Activated CD4-positive, alpha-beta T cell treated with anti-CD3 and anti-CD28 coated beads, Interleukin-2, amount 10 ng/mL, durations not matched to agents 7 days and 5 days (primary cell): ENCODE results near the gene MTERF4. TPM values are rescaled to one million over a fixed set of nuclear protein-coding genes. Genes with fewer than 3 reads are reported as not detected.

Experiments used
- CTCF ChIA-PET: fragments of 350-600 bp; sonication (Branson Sonifier 250); formaldehyde crosslinking; loops from one replicate; lab custom pipeline; 2021; ENCODE audit warnings: antibody characterized with exemption; lab: Charles Lee
- POLR2A ChIA-PET: fragments of 350-600 bp; sonication (Branson Sonifier 250); formaldehyde crosslinking; loops from one replicate; lab custom pipeline; 2021; ENCODE audit warnings: antibody characterized with exemption; lab: Charles Lee
- DNase-seq: peaks from one replicate; pipeline ENCODE4 v3.0.0-alpha.2; 2020
- H3K27ac Mint-ChIP-seq: one replicate; pipeline ENCODE4 v1.8.0; 2021; ENCODE audit warnings: mild to moderate bottlenecking, moderate library complexity, mixed read lengths
- H3K27me3 Mint-ChIP-seq: one replicate; pipeline ENCODE4 v1.8.0; 2021; ENCODE audit warnings: mixed read lengths
- H3K36me3 Mint-ChIP-seq: one replicate; pipeline ENCODE4 v1.8.0; 2021; ENCODE audit warnings: low read depth, mixed read lengths
- H3K4me1 Mint-ChIP-seq: one replicate; pipeline ENCODE4 v1.8.0; 2021; ENCODE audit warnings: mixed read lengths
- H3K4me3 Mint-ChIP-seq: one replicate; pipeline ENCODE4 v1.8.0; 2021; ENCODE audit warnings: mild to moderate bottlenecking, moderate library complexity, mixed read lengths
- H3K9me3 Mint-ChIP-seq: one replicate; pipeline ENCODE4 v1.8.0; 2021; ENCODE audit warnings: mixed read lengths
- total RNA-seq, 2 experiments: library from RNA; stranded (reverse); gene quantifications; one replicate each; pipeline ENCODE4 v1.2.3, GENCODE V29; 2021

The MTERF4 gene
- total RNA-seq, 2 experiments from 2014 or later: 38.0 to 41.0 TPM

DNA sequence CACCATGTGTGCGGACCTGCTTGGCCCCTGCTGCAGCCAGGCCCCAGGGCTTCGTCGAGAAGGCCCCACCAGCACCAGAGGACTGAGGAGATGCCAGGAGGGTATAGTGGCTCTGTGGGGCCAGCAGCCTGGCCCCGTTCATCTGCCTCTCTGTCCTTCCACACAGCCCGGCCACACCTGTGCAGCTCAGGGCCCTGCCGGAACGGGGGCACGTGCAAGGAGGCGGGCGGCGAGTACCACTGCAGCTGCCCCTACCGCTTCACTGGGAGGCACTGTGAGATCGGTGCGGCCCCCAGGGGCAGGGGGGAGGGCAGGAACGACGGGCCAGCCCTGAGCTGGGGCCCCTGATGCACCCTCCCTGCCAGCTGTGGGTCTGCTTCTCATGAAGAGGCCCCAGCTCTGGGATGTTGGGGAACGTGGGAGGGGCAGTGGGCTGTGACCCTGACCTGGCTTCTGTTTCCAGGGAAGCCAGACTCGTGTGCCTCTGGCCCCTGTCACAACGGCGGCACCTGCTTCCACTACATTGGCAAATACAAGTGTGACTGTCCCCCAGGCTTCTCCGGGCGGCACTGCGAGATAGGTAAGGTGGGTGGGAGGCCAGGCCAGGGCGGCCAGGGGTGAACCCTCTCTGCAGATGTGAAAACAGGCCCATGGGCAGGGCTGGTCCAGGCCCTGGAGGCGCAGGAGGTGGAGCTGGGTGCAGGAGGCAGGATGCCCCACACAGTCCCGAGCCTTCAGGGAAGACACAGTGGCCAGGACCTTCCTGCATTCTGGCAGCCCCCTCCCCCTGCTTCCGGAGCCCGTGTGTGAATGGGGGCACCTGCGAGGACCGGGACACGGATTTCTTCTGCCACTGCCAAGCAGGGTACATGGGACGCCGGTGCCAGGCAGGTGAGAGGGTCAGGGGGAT lies 50.3 kb downstream of the MTERF4 start:
- Mint-ChIP-seq H3K36me3 (no peaks in the 10 kb centered on the region), H3K4me3 (no peak overlapping the region), H3K4me1 (no peaks in the 10 kb centered on the region), H3K27ac (no peak overlapping the region), H3K9me3 (no peaks in the 10 kb centered on the region), H3K27me3 (peaks cover 2% of the 10 kb centered on the region)
- no peak for DNase-seq
- CTCF ChIA-PET: no interaction called here
- POLR2A ChIA-PET: no interaction called here

DNA sequence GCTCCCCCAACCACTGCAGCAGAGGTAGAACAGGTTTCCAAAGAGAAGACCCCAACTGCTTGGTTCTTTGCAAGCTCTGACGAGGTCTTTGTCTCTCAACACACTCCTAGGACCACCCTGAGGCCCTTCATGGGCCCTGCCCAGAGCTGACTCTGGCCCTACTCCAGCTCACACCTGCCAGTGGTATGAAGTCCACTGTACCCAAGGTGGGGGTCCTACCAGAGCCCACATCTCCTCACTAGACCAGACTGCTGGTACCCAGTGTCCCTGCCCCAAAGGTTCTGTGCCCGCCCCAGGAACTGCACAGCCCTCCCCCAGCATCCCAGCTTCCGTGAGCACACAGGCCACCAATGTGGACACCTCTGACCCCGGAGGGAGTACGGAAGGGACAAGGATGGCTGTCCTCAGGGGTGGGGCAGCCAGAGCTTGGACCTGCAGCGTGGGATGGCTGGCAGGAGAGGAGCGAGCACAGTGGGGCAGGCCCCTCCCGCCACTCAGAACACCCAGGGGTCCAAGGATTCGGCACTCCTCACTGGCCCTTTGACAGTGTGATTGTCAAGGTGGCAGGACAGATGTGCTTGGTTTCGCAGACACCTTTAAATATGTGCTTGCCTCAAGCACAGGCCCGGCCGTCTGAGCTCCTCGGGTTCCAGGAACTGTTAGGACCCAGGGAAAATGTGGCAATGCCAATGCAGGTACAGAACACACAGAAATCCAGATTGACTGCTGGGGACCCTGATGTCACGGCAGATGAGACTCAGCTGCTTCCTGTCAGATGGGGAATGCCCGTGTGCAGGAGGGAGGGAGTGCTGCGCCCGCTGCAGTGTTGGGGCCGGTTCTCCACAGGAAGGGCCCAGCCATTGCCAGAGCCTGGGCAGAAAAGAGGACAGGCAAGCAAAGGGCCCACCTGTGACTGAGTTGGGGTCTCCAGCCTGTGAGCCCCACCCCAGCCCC lies 51.2 kb downstream of the MTERF4 start:
- H3K9me3 Mint-ChIP-seq: no peaks in the 10 kb centered on the region
- ChIA-PET POLR2A (no interaction called here), CTCF (no interaction called here)
- H3K27me3 Mint-ChIP-seq: peaks cover 4% of the 10 kb centered on the region
- H3K36me3 Mint-ChIP-seq: no peaks in the 10 kb centered on the region
- no peaks in the 10 kb centered on the region for H3K4me1 Mint-ChIP-seq
- DNase-seq: no peak
- H3K27ac Mint-ChIP-seq: no peak overlapping the region
- H3K4me3 Mint-ChIP-seq: no peak overlapping the region

DNA sequence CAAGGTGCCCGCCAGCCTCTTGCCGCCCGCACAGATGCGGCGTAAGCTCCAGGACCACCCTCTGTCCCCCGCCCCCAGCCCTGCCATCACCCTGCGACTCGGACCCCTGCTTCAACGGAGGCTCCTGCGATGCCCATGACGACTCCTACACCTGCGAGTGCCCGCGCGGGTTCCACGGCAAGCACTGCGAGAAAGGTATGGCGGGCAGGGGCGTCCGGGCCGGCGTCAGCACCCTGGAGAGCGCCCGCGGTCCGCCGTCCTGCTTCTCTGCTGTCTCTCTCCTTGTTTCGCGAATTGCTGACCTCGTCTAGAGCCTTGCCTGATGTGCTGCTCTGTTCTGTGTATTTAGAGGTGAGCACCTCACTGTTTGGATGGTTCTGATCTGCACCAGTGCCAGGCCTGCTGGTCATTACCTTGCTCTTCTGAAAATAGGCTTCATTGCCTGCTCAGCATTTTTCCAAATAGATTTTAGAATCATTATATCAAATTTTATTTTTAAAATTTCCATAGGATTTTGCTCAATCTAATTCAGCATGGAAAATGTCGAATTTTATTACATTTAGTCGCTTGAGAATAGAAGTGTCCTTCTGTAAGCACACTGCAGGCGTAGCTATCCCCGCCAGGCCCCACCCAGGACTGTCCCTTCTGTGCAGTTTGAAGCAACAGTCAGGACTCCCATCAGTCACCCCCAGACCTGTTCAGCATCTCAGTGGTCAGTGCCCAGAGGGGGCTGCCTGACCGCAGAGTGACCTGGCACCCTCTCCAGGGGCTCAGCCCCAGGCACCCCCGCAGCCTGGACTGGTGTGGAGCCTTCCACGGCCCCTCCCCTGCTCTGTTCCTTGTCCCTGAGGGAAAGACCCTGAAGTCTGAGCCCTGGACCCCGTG lies 52.1 kb downstream of the MTERF4 start:
- Mint-ChIP-seq H3K27ac (no peak overlapping the region), H3K36me3 (no peaks in the 10 kb centered on the region), H3K9me3 (no peaks in the 10 kb centered on the region), H3K4me3 (no peak overlapping the region), H3K4me1 (no peaks in the 10 kb centered on the region), H3K27me3 (peaks cover 9% of the 10 kb centered on the region)
- no peak for DNase-seq
- ChIA-PET POLR2A (no interaction called here), CTCF (no interaction called here)

DNA sequence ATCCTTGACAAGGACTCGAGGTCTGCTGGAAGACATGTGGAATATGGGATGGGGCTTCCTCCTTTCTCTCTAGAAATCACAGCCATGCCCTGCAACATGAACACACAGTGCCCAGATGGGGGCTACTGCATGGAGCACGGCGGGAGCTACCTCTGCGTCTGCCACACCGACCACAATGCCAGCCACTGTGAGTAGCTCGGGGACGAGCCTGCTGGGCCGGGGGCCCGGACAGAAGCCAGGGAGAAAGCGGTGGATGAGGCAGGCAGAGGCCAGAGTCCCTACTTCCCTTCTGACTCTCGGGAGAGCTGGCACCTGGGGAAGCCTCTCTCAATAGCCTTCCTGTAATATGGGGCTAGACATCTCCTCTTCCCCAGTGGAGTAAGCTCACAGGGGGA lies 53.1 kb downstream of the MTERF4 start:
- no peaks in the 10 kb centered on the region for H3K36me3 Mint-ChIP-seq
- H3K27ac Mint-ChIP-seq: no peak overlapping the region
- no peaks in the 10 kb centered on the region for H3K9me3 Mint-ChIP-seq
- ChIA-PET CTCF (no interaction called here), POLR2A (no interaction called here)
- no peaks in the 10 kb centered on the region for H3K4me1 Mint-ChIP-seq
- DNase-seq: no peak
- peaks cover 10% of the 10 kb centered on the region for H3K27me3 Mint-ChIP-seq
- no peak overlapping the region for H3K4me3 Mint-ChIP-seq

DNA sequence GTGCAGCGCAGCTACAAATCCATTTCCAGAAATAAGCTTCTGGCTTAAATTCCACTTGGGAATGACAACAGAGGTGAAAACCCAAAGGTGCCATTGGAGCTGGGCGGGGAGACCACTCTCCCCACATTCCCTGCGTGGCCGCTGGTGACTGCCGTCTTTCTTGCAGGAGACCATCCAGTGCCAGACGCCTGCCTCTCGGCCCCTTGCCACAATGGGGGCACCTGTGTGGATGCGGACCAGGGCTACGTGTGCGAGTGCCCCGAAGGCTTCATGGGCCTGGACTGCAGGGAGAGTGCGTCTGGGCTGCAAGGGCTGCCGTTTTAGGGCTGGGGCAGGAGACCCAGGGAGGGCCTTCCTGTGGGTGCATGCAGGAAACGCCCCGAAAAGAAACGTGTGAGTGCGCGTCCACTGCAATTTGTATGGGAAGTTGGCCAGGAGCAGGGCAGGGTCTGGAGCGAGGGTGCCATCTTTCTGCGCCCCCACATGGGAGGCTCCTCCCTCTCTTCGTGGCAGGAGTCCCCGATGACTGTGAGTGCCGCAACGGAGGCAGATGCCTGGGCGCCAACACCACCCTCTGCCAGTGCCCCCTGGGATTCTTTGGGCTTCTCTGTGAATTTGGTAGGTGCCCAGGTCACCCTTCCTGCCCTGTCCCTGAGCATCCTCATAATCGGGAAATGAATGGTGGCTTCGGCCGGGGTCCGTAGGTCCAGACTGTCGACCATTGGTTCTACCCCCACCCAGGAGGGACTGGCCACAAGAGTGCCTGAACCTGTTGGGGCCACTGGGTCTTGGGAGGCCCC lies 53.7 kb downstream of the MTERF4 start:
- H3K27ac Mint-ChIP-seq: no peak overlapping the region
- ChIA-PET POLR2A (no interaction called here), CTCF (no interaction called here)
- no peaks in the 10 kb centered on the region for H3K9me3 Mint-ChIP-seq
- peaks cover 10% of the 10 kb centered on the region for H3K27me3 Mint-ChIP-seq
- no peaks in the 10 kb centered on the region for H3K36me3 Mint-ChIP-seq
- DNase-seq: no peak
- no peaks in the 10 kb centered on the region for H3K4me1 Mint-ChIP-seq
- H3K4me3 Mint-ChIP-seq: no peak overlapping the region

DNA sequence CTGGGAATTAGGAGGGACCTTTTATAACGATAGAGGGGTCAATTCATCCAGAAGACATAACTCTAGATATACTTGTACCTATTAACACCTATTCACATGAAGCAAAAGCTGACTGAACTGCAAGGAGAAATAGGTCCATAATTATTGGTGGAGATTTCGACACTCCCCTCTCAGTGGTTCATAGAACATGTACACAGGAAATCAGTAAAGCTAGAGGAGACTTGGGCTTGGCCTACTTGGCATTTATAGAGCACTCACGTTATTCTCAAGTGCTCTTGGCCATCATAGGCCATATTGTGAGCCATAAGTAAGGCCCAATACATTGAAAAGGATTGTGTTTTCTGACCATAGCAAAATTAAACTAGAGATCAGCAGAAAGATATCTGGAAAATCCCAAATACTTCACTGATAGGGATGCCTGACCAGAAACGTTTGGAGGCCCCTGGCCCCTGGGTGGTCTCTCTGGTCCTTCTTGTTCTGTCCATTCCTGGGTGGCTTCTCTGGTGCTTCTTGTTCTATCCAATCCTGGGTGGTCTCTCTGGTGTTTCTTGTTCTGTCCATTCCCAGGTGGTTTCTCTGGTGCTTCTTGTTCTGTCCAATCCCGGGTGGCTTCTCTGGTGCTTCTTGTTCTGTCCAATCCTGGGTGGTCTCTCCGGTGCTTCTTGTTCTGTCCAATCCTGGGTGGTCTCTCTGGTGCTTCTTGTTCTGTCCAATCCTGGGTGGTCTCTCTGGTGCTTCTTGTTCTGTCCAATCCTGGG lies 54.7 kb downstream of the MTERF4 start:
- H3K4me1 Mint-ChIP-seq: no peaks in the 10 kb centered on the region
- POLR2A ChIA-PET: no interaction called here
- no peaks in the 10 kb centered on the region for H3K9me3 Mint-ChIP-seq
- DNase-seq: no peak
- no peaks in the 10 kb centered on the region for H3K36me3 Mint-ChIP-seq
- H3K27me3 Mint-ChIP-seq: peaks cover 17% of the 10 kb centered on the region
- CTCF ChIA-PET: no interaction called here
- no peak overlapping the region for H3K27ac Mint-ChIP-seq
- H3K4me3 Mint-ChIP-seq: no peak overlapping the region

Other genes starting within 250 kb of the MTERF4 start
- not detected for gene AGXT, start 233.5 kb downstream of the MTERF4 start, total RNA-seq
- not detected for gene MAB21L4, start 206.1 kb downstream of the MTERF4 start, total RNA-seq
- gene CROCC2, start 196.0 kb downstream of the MTERF4 start, total RNA-seq: not detected
- 1 to 10 TPM; 6.1 to 8.6 TPM for gene SNED1, start 103.7 kb downstream of the MTERF4 start, total RNA-seq
- 10 to 100 TPM; 55.5 to 62.0 TPM for gene PASK, start 47.2 kb upstream of the MTERF4 start, total RNA-seq
- gene PPP1R7, start 48.2 kb upstream of the MTERF4 start, total RNA-seq: 100 to 1,000 TPM in 1 of 2 experiments, 10 to 100 TPM in 1; 89.5 to 110 TPM
- gene ANO7, start 86.4 kb upstream of the MTERF4 start, total RNA-seq: under 1 TPM; 0.12 TPM
- gene HDLBP, start 213.4 kb upstream of the MTERF4 start, total RNA-seq: 100 to 1,000 TPM; 198 to 203 TPM
- 100 to 1,000 TPM; 195 to 211 TPM for gene SEPTIN2, start 213.6 kb upstream of the MTERF4 start, total RNA-seq